MCF 10A (cell line): ENCODE data around the gene CTNNA2. TPM values are rescaled to one million over a fixed set of nuclear protein-coding genes. Genes with fewer than 3 reads are reported as not detected.
A peak's percentile ranks its signal among the peaks of the same experiment; 100 is the strongest.

Source experiments
- BruUV-seq: library from RNA; stranded (reverse); fragments of 400-500 nt; replicated peaks from 2 replicates; lab custom pipeline; 2021; lab: Mats Ljungman, UMichigan
- CTCF ChIA-PET: fragments of 300-600 bp; sonication (Branson Sonifier 250); formaldehyde crosslinking; extraction: SDS; loops from one replicate; lab custom pipeline; 2021; ENCODE audit warnings: antibody characterized with exemption, inconsistent platforms; lab: Yijun Ruan, JAX
- POLR2A ChIA-PET: fragments of 300-600, 350-650 bp; sonication (Branson Sonifier 250); formaldehyde crosslinking; extraction: SDS; loops from one replicate; lab custom pipeline; 2020; ENCODE audit warnings: antibody characterized with exemption, inconsistent platforms; lab: Yijun Ruan, JAX
- DNase-seq: peaks from one replicate; pipeline ENCODE4 v3.0.0-alpha.2; 2018; ENCODE audit not compliant: unreplicated experiment
- H3K27ac Mint-ChIP-seq: one replicate; pipeline ENCODE4 v1.8.0; 2022; ENCODE audit warnings: mild to moderate bottlenecking, low read depth, mixed read lengths; ENCODE audit not compliant: unreplicated experiment
- H3K27me3 Mint-ChIP-seq: one replicate; pipeline ENCODE4 v1.8.0; 2022; ENCODE audit warnings: mixed read lengths; ENCODE audit not compliant: insufficient read depth, unreplicated experiment
- H3K36me3 Mint-ChIP-seq: one replicate; pipeline ENCODE4 v1.8.0; 2022; ENCODE audit warnings: mild to moderate bottlenecking, moderate library complexity, mixed read lengths; ENCODE audit not compliant: insufficient read depth, unreplicated experiment
- H3K4me1 Mint-ChIP-seq: one replicate; pipeline ENCODE4 v1.8.0; 2022; ENCODE audit warnings: mixed read lengths; ENCODE audit not compliant: insufficient read depth, unreplicated experiment
- H3K4me3 Mint-ChIP-seq: one replicate; pipeline ENCODE4 v1.8.0; 2022; ENCODE audit warnings: mild to moderate bottlenecking, moderate library complexity, mixed read lengths; ENCODE audit not compliant: unreplicated experiment
- H3K9me3 Mint-ChIP-seq: one replicate; pipeline ENCODE4 v1.8.0; 2022; ENCODE audit warnings: mixed read lengths; ENCODE audit not compliant: unreplicated experiment
- intact Hi-C: fragments of 100-400 bp; cut with micrococcal nuclease; formaldehyde crosslinking; loops from 2 replicates; pipeline ENCODE4 v1.14.1; 2022
- total RNA-seq: library from RNA; stranded (reverse); gene quantifications from 2 replicates; pipeline ENCODE4 v1.2.3, GENCODE V29; 2022
- TF ChIP-seq, protein P1 (sequence below): fragments of 200-600 bp; IDR thresholded peaks from one replicate; pipeline ENCODE4 v1.8.0; 2022; ENCODE audit warnings: antibody characterized with exemption, mild to moderate bottlenecking; ENCODE audit not compliant: unreplicated experiment

The CTNNA2 gene
- total RNA-seq, 1 experiment from 2014 or later = not detected

DNA sequence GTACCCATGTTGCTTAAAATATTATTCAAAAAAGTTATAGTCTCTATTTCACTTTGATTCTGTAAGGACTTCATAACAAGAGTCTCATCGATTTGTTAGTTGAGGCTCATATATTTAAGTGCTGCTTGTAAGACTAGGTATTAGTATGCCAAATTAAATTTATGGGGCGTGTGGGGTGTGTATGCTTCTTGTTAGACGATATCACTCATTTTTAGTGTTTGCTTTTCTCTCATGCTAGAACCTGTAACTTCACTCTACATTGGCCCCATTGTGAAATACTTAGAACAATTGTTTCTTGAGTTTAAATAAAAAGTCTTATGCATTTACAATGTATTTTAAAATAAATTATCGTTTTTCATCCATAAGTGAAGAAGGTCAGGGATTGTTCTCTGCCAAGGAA, 63.6 kb downstream of the CTNNA2 start:
- POLR2A ChIA-PET = no interaction called here
- Mint-ChIP-seq H3K36me3 (no peaks in the 10 kb centered on the region), H3K27ac (no peak overlapping the region)

DNA sequence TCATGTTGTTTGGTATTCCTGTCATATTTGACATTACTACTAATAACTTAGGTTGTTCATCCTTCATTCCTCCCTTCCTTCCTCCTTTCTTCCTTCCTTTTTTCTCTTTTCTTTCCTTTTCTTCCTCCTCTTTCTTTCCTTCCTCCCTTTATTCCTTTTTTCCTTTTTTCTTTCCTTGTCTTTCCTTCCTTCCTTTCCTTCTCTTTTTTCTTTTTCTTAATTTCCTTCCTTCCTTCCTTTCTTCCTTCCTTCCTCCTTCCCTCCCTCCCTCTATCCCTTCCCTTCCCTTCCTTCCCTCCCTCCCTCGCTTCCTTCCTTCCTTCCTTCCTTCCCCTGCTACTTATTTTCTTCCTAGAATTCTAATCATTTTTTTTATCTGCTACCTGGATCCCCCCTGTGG, 66.1 kb downstream of the CTNNA2 start:
- no peaks in the 10 kb centered on the region for H3K9me3 Mint-ChIP-seq

More for the DNA sequence above, 63.6 kb downstream of the CTNNA2 start:
- Mint-ChIP-seq H3K27me3 (no peaks in the 10 kb centered on the region), H3K9me3 (no peaks in the 10 kb centered on the region), H3K4me1 (no peaks in the 10 kb centered on the region), H3K4me3 (no peak overlapping the region)
- no peak for DNase-seq
- intact Hi-C loops = no loop called here
- TF ChIP-seq, protein P1, sequence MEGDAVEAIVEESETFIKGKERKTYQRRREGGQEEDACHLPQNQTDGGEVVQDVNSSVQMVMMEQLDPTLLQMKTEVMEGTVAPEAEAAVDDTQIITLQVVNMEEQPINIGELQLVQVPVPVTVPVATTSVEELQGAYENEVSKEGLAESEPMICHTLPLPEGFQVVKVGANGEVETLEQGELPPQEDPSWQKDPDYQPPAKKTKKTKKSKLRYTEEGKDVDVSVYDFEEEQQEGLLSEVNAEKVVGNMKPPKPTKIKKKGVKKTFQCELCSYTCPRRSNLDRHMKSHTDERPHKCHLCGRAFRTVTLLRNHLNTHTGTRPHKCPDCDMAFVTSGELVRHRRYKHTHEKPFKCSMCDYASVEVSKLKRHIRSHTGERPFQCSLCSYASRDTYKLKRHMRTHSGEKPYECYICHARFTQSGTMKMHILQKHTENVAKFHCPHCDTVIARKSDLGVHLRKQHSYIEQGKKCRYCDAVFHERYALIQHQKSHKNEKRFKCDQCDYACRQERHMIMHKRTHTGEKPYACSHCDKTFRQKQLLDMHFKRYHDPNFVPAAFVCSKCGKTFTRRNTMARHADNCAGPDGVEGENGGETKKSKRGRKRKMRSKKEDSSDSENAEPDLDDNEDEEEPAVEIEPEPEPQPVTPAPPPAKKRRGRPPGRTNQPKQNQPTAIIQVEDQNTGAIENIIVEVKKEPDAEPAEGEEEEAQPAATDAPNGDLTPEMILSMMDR = no peak
- CTCF ChIA-PET = no interaction called here
- BruUV-seq = no TSS peak

DNA sequence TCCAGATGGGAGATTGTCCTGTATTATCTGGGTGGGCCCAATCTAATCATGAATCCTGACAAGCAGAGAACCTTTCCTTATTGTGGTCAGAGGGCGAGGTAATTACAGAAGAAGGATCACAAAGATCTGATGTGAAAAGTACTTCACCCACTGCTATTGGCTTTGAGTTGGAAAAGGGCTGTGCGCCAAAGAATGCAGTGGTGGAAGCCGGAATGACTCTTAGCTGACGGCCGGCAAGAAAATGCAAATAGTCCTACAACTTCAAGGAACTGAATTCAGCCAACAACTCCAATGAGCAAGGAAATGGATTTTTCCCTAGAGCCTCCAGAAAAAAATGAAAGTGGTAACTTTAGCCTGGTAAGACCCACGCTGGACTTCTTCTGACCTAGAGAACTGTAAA, 67.3 kb downstream of the CTNNA2 start:
- Mint-ChIP-seq H3K27me3 (no peaks in the 10 kb centered on the region), H3K9me3 (no peaks in the 10 kb centered on the region), H3K36me3 (no peaks in the 10 kb centered on the region), H3K4me1 (no peaks in the 10 kb centered on the region), H3K4me3 (no peak overlapping the region), H3K27ac (no peak overlapping the region)
- TF ChIP-seq, protein P1 = no peak
- ChIA-PET CTCF (interaction anchor here (0.6 kb wide), 1 partner anchor 89 kb away, joined by 4 read pairs; no protein-coding TSS in a partner anchor), POLR2A (no interaction called here)
- no peak for DNase-seq
- intact Hi-C loops = no loop called here
- BruUV-seq = no TSS peak

More for the DNA sequence above, 66.1 kb downstream of the CTNNA2 start:
- CTCF ChIA-PET = no interaction called here
- POLR2A ChIA-PET = no interaction called here
- Mint-ChIP-seq H3K4me3 (no peak overlapping the region), H3K4me1 (no peaks in the 10 kb centered on the region), H3K27ac (no peak overlapping the region), H3K36me3 (no peaks in the 10 kb centered on the region), H3K27me3 (no peaks in the 10 kb centered on the region)
- BruUV-seq = no TSS peak
- TF ChIP-seq, protein P1 = no peak
- intact Hi-C loops = no loop called here
- DNase-seq = no peak

GRCh38 chr2:79585701-79586433, 73.0 kb downstream of the CTNNA2 start:
- ChIA-PET POLR2A (interaction anchor here (0.6 kb wide), 1 partner anchor 19 kb away, joined by 3 read pairs; no protein-coding TSS in a partner anchor), CTCF (interaction anchor here (0.7 kb wide), 1 partner anchor 1222 kb away, joined by 3 read pairs; no protein-coding TSS in a partner anchor)
- Mint-ChIP-seq H3K4me1 (peaks cover 16% of the 10 kb centered on the region), H3K4me3 (no peak overlapping the region), H3K27me3 (no peaks in the 10 kb centered on the region), H3K9me3 (no peaks in the 10 kb centered on the region), H3K27ac (peak overlapping the region; percentile 47), H3K36me3 (no peaks in the 10 kb centered on the region)
- intact Hi-C loops = no loop called here
- TF ChIP-seq, protein P1 = no peak
- peak; percentile 62 for DNase-seq
- BruUV-seq = no TSS peak
